Measurements from ENCODE around the gene RBM6. TPM values are rescaled to one million over a fixed set of nuclear protein-coding genes. Genes with fewer than 3 reads are reported as not detected.
"Not testable (repeated sequence)": the region's sequence is repeated elsewhere in the genome, so short reads cannot be mapped to it uniquely, and the experiment has no call there.

Gene RBM6
- total RNA-seq, 1 donor from 2014 or later, result 99.2 TPM

DNA sequence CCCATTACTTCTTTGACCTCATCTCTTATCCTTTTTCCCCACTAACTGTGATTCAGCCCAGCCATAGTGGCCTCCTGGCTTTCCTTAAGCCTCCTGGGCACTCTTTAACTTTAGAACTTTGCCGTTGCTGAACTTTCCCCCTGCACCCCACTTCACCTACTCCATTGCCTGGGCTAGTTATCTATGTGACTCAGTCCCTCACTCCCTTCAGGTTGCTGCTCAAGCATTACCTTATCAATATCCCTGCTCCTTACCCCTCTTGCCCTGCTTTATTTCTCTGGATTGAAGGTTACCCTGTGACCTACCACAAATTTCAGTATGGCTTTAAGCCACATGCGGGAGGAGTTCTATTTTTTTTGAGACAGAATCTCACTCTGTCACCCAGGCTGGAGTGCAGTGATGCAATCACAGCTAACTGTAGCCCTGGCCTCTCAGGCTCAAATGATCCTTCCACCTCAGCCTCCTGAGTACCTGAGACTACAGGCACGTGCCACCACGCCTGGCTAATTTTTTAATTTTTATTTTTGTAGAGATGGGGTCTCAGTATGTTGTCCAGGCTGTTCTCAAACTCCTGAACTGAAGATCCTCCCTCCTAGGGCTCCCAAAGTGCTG, 13.7 kb upstream of the RBM6 start:
- no peak for DNase-seq (ENCODE audit: low spot score)
- no peak overlapping the region for H3K27ac Mint-ChIP-seq
- no peak overlapping the region for H3K4me3 Mint-ChIP-seq (ENCODE audit: low read depth)
- no peaks in the 10 kb centered on the region for H3K36me3 Mint-ChIP-seq (ENCODE audit: low read depth)
- intact Hi-C loops (cut with micrococcal nuclease), result no loop called here
- peaks cover 16% of the 10 kb centered on the region for H3K4me1 Mint-ChIP-seq (ENCODE audit: low read depth)
- H3K9me3 Mint-ChIP-seq, result no peaks in the 10 kb centered on the region
- H3K27me3 Mint-ChIP-seq (ENCODE audit: low read depth), result no peaks in the 10 kb centered on the region

GRCh38 chr3:49927798-49928197, 12.2 kb upstream of the RBM6 start:
- H3K4me3 Mint-ChIP-seq (ENCODE audit: low read depth), result peak overlapping the region; percentile 33
- no peaks in the 10 kb centered on the region for H3K27me3 Mint-ChIP-seq (ENCODE audit: low read depth)
- DNase-seq (ENCODE audit: low spot score), result no peak
- H3K36me3 Mint-ChIP-seq (ENCODE audit: low read depth), result no peaks in the 10 kb centered on the region
- intact Hi-C loops (cut with micrococcal nuclease), result no loop called here
- peaks cover 16% of the 10 kb centered on the region for H3K4me1 Mint-ChIP-seq (ENCODE audit: low read depth)
- no peak overlapping the region for H3K27ac Mint-ChIP-seq
- H3K9me3 Mint-ChIP-seq, result no peaks in the 10 kb centered on the region

DNA sequence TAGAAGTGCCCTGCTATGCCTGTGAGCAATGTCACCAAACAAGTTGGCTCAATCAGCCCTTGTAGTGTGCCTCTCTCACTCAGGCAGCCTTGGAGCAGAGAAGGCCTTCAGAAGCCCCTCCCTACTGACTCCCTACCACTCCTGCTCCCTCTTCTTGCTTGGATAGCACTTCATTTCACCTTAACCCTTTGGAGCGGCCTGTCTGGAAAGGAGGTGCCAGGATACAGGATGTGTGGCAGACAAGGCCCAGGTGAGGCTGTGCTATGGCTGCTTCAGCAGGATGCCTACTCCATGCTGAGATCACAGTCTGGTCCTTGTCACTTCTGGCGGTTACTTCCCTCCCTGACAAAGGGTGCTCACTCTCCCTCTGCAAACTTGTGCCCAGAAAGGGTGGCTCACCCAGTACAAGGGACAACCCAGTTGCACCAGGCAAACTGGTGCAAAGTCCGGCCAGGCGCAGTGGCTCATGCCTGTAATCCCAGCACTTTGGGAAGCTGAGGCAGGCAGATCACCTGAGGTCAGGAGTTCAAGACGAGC, 11.4 kb upstream of the RBM6 start:
- intact Hi-C loops (cut with micrococcal nuclease), result loop anchor here (1.0 kb wide), 1 partner anchor 12 kb away; the partner anchor contains the start of gene RBM6
- peak overlapping the region; percentile 90 for H3K4me3 Mint-ChIP-seq (ENCODE audit: low read depth)
- no peaks in the 10 kb centered on the region for H3K36me3 Mint-ChIP-seq (ENCODE audit: low read depth)
- no peaks in the 10 kb centered on the region for H3K9me3 Mint-ChIP-seq
- peaks cover 16% of the 10 kb centered on the region for H3K4me1 Mint-ChIP-seq (ENCODE audit: low read depth)
- no peaks in the 10 kb centered on the region for H3K27me3 Mint-ChIP-seq (ENCODE audit: low read depth)
- no peak for DNase-seq (ENCODE audit: low spot score)
- no peak overlapping the region for H3K27ac Mint-ChIP-seq

DNA sequence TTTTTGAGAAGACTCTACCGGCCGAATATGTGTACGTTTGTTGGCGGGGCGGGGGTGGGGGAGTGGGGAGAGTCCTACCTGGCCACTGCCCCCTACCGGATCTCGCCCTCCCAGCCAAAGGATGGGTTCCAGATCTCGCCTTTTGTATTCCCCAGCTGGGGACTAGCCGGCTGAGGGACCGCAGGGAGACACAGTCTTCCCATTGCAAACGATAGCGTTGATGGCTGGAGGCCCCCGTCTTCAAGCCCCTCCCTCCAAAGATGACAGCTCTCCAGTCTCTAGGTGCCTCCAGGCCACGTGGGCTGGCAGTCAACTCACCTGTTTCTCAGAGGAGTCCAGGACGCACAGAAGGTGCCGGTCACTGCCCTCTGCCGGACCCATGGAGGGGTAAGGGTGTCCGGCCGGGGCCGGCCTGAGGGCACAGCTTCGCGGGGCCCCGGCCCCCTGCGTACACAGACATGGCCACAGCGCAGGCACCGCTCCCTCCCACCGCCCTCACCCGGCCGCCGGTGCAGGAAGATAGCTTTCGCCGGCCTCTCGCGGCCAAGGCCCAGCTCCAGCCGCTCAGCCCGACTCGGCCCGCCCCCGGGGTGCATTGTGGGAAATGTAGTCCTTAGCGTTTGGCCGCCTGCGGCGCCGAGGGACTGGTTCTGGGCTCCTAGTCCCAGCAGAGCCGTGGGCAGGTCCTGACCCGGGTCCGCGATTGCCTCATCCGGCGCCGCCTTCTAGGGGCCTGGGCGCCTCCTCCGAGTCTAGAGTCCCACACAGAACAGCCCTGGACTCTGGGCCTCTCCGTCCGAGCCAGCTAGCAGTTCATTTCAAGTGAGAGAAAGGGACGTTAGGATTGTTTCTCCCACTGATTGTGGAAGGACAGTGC, 10.4 kb upstream of the RBM6 start, which contains the start of gene MON1A:
TSS of gene MON1A (minus strand) at position 521 of the 877 bp plus-strand sequence. CDS start 16,465 bp downstream, outside the sequence.
- peak within 1 kb of the TSS; percentile 36 for H3K27ac Mint-ChIP-seq
- DNase-seq (ENCODE audit: low spot score), result peak; percentile 84
- peaks cover 16% of the 10 kb centered on the region for H3K4me1 Mint-ChIP-seq (ENCODE audit: low read depth)
- no peaks in the 10 kb centered on the region for H3K36me3 Mint-ChIP-seq (ENCODE audit: low read depth)
- H3K9me3 Mint-ChIP-seq, result no peaks in the 10 kb centered on the region
- intact Hi-C loops (cut with micrococcal nuclease), result loop anchor here (1.0 to 10.0 kb wide), 2 partner anchors 11 to 365 kb away; partner anchors contain the start of genes HYAL3, IFRD2, NAA80 and RBM6
- H3K4me3 Mint-ChIP-seq (ENCODE audit: low read depth), result peak within 1 kb of the TSS; percentile 90
- no peaks in the 10 kb centered on the region for H3K27me3 Mint-ChIP-seq (ENCODE audit: low read depth)

DNA sequence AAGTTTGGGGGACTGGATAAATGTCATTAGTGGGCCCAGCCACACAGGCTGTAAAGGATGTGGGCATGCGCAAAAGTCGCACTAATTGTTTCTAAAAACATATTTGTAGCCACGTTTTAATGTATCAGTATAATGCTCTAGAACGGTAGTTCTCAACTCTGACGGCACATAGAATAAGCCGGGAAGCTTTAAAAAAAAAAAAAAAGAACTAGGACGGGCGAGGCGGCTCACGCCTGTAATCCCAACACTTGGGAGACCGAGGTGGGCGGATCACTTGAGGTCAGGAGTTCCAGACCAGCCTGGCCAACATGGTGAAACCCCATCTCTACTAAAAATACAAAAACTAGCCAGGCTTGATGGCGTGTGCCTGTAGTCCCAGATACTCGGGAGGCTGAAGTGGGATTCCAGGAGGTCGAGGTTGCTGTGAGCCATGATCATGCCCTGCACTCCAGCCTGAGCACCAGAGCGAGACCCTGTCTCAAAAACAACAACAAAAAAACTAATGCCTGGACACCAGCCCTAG, 9.7 kb upstream of the RBM6 start:
- peak overlapping the region; percentile 90 for H3K4me3 Mint-ChIP-seq (ENCODE audit: low read depth)
- intact Hi-C loops (cut with micrococcal nuclease), result loop anchor here (10.0 kb wide), 1 partner anchor 365 kb away; the partner anchor contains the start of genes HYAL3, IFRD2 and NAA80
- peak overlapping the region; percentile 36 for H3K27ac Mint-ChIP-seq
- H3K36me3 Mint-ChIP-seq (ENCODE audit: low read depth), result no peaks in the 10 kb centered on the region
- no peaks in the 10 kb centered on the region for H3K9me3 Mint-ChIP-seq
- no peaks in the 10 kb centered on the region for H3K27me3 Mint-ChIP-seq (ENCODE audit: low read depth)
- DNase-seq (ENCODE audit: low spot score), result no peak
- peaks cover 16% of the 10 kb centered on the region for H3K4me1 Mint-ChIP-seq (ENCODE audit: low read depth)

DNA sequence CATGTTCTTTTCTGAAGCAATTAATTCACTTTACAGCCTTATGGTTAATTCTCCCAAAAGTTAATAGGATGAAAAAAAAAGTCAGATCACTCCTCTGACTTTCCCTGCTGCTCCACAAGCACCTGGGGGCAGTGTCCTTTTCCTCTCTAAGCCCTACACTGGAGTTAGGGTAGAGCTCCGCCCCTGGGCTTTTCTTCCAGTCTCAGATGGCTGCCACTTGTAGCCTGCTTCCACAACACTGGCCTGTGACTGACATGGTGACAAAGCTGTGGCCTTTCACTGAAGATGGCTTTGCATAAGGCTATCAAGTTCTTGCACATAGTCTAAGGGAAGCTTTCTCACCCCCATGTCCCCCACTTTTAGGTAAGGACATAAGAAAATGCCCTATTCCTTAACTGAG, 9.0 kb upstream of the RBM6 start:
- Mint-ChIP-seq H3K27ac (no peak overlapping the region), H3K4me3 (ENCODE audit: low read depth) (no peak overlapping the region), H3K9me3 (no peaks in the 10 kb centered on the region), H3K27me3 (ENCODE audit: low read depth) (no peaks in the 10 kb centered on the region), H3K4me1 (ENCODE audit: low read depth) (peaks cover 16% of the 10 kb centered on the region), H3K36me3 (ENCODE audit: low read depth) (no peaks in the 10 kb centered on the region)
- intact Hi-C loops (cut with micrococcal nuclease), result loop anchor here (10.0 kb wide), 1 partner anchor 364 kb away; the partner anchor contains the start of genes HYAL3, IFRD2 and NAA80
- DNase-seq (ENCODE audit: low spot score), result no peak

DNA sequence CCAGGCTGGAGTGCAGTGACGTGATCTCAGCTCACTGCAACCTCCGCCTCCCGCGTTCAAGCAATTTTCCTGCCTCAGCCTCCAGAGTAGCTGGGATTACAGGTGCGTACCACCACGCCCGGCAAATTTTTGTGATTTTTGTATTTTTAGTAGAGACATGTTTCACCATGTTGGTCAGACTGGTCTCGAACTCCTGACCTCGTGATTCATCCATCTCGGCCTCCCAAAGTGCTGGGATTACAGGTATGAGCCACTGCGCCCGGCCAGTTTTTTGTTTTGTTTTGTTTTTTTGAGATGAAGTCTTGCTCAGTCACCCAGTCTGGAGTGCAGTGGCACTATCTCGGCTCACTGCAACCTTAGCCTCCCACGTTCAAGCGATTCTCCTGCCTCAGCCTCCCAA, 7.7 kb upstream of the RBM6 start:
- not testable (repeated sequence) for H3K4me3 Mint-ChIP-seq (ENCODE audit: low read depth); H3K27ac Mint-ChIP-seq; H3K27me3 Mint-ChIP-seq (ENCODE audit: low read depth); H3K36me3 Mint-ChIP-seq (ENCODE audit: low read depth); DNase-seq (ENCODE audit: low spot score); H3K9me3 Mint-ChIP-seq
- H3K4me1 Mint-ChIP-seq (ENCODE audit: low read depth), result peaks cover 16% of the 10 kb centered on the region
- intact Hi-C loops (cut with micrococcal nuclease), result loop anchor here (10.0 kb wide), 1 partner anchor 363 kb away; the partner anchor contains the start of genes HYAL3, IFRD2 and NAA80

DNA sequence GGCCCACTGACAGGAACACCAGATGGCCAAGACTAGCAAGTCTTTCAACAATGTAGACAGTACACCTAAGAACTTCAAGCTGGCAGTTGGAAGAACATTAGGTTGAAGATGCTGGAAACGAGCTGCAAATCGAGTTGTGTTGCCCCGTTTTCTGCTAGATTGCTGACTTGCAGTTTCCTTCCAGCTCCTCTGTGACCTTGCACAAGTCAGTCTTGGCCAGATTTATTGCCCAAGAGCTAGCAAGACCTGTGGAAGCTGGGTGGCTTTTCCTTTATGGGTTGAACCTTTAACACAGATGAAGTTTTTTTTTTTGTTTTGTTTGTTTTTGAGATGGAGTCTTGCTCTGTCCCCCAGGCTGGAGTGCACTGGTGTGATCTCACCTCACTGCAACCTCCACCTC, 2.9 kb upstream of the RBM6 start:
- peaks cover 8% of the 10 kb centered on the region for H3K36me3 Mint-ChIP-seq (ENCODE audit: low read depth)
- H3K4me3 Mint-ChIP-seq (ENCODE audit: low read depth), result no peak overlapping the region
- H3K27ac Mint-ChIP-seq, result no peak overlapping the region
- no peaks in the 10 kb centered on the region for H3K27me3 Mint-ChIP-seq (ENCODE audit: low read depth)
- no peak for DNase-seq (ENCODE audit: low spot score)
- no peaks in the 10 kb centered on the region for H3K9me3 Mint-ChIP-seq
- intact Hi-C loops (cut with micrococcal nuclease), result loop anchor here (10.0 kb wide), 1 partner anchor 358 kb away; the partner anchor contains the start of genes HYAL3, IFRD2 and NAA80
- peaks cover 7% of the 10 kb centered on the region for H3K4me1 Mint-ChIP-seq (ENCODE audit: low read depth)

GRCh38 chr3:49940667-49941249, 808 bp downstream of the RBM6 start:
- DNase-seq (ENCODE audit: low spot score), result no peak
- Mint-ChIP-seq H3K4me3 (ENCODE audit: low read depth) (peak overlapping the region; percentile 91), H3K27ac (peak overlapping the region; percentile 92), H3K4me1 (ENCODE audit: low read depth) (peaks cover 16% of the 10 kb centered on the region), H3K36me3 (ENCODE audit: low read depth) (peaks cover 25% of the 10 kb centered on the region), H3K27me3 (ENCODE audit: low read depth) (no peaks in the 10 kb centered on the region), H3K9me3 (peaks cover 4% of the 10 kb centered on the region)
- intact Hi-C loops (cut with micrococcal nuclease), result loop anchor here (1.0 to 2.0 kb wide), 2 partner anchors 11 to 148 kb away; partner anchors contain the start of genes MON1A and RBM5

GRCh38 chr3:49942651-49943050, 2.7 kb downstream of the RBM6 start:
- Mint-ChIP-seq H3K36me3 (ENCODE audit: low read depth) (peaks cover 36% of the 10 kb centered on the region), H3K4me3 (ENCODE audit: low read depth) (peak overlapping the region; percentile 61), H3K9me3 (peaks cover 4% of the 10 kb centered on the region), H3K27ac (peak overlapping the region; percentile 50), H3K27me3 (ENCODE audit: low read depth) (no peaks in the 10 kb centered on the region), H3K4me1 (ENCODE audit: low read depth) (peaks cover 18% of the 10 kb centered on the region)
- DNase-seq (ENCODE audit: low spot score), result no peak
- intact Hi-C loops (cut with micrococcal nuclease), result no loop called here

GRCh38 chr3:49952924-49953323, 13.0 kb downstream of the RBM6 start:
- Mint-ChIP-seq H3K36me3 (ENCODE audit: low read depth) (peaks cover 7% of the 10 kb centered on the region), H3K9me3 (no peaks in the 10 kb centered on the region)

GRCh38 chr3:49955636-49956035, 15.7 kb downstream of the RBM6 start:
- no peaks in the 10 kb centered on the region for H3K9me3 Mint-ChIP-seq

More at GRCh38 chr3:49952924-49953323, 13.0 kb downstream of the RBM6 start:
- intact Hi-C loops (cut with micrococcal nuclease), result no loop called here
- DNase-seq (ENCODE audit: low spot score), result no peak
- H3K4me3 Mint-ChIP-seq (ENCODE audit: low read depth), result no peak overlapping the region
- H3K27ac Mint-ChIP-seq, result no peak overlapping the region
- H3K4me1 Mint-ChIP-seq (ENCODE audit: low read depth), result peaks cover 12% of the 10 kb centered on the region
- no peaks in the 10 kb centered on the region for H3K27me3 Mint-ChIP-seq (ENCODE audit: low read depth)

More at GRCh38 chr3:49955636-49956035, 15.7 kb downstream of the RBM6 start:
- intact Hi-C loops (cut with micrococcal nuclease), result no loop called here
- H3K36me3 Mint-ChIP-seq (ENCODE audit: low read depth), result peaks cover 15% of the 10 kb centered on the region
- no peak for DNase-seq (ENCODE audit: low spot score)
- no peaks in the 10 kb centered on the region for H3K27me3 Mint-ChIP-seq (ENCODE audit: low read depth)
- no peak overlapping the region for H3K27ac Mint-ChIP-seq
- peaks cover 13% of the 10 kb centered on the region for H3K4me1 Mint-ChIP-seq (ENCODE audit: low read depth)
- H3K4me3 Mint-ChIP-seq (ENCODE audit: low read depth), result no peak overlapping the region
